ENCODE measurements around the gene LDB2.

The LDB2 gene

GRCh38 chr4:16750882-16751642 is 147.4 kb downstream of the LDB2 start:
- no peak for DNase-seq

GRCh38 chr4:16750216-16750615 is 148.2 kb downstream of the LDB2 start:
- DNase-seq: no peak

- no peak for DNase-seq
These were observed 152.6 kb downstream of the LDB2 start for GRCh38 chr4:16745887-16746286.

- DNase-seq: no peak
These were observed 153.3 kb downstream of the LDB2 start for GRCh38 chr4:16745009-16745635.

DNA sequence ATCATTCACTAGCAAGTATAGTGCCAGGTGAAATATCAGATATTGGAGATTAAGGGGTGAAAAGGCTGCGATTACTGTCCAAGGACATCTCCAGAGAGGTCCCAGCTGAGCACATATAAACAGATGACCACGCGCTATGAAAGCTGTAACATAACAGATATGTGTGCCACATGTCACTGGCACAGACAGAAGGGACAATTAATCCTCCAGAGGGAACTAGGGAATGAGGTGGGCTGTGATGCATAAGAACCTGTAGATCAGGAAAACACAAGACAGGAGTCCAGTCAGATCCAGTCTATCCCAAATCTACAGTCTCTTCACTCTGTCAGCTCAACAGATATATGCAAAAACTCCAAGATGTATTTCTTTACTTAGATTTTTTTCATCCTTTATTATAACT is 157.2 kb downstream of the LDB2 start:
- no peak for DNase-seq

DNA sequence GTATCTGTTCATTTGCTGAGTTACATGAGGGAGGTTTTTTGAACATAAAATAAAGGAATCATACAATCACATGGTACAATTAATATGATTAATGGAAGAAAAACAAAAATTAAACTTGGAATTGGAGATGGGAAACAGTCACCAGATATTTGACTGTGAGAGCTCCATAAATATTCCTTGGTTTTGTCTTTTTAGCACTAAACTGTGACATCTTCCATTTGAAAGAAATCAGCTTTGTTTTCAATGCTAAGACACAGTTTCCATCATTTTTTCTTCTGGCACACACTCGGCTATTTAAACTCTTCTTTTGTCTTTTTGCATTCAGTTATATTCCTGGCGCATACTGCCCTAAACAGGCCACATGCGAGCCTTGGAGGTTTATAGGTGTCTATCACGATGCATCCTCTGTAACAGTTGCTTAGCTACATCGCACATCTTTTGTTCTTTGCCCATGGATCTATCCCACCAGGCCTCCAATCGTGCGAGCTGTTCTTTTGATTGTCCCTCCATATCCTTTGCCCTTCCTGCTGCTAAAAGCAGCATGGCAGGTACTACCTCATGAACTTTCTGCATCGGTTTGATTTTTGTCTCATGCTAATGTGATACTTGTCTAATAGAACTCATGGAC is 158.3 kb downstream of the LDB2 start:
- no peak for DNase-seq

GRCh38 chr4:16738558-16738957 is 159.9 kb downstream of the LDB2 start:
- no peak for DNase-seq

DNA sequence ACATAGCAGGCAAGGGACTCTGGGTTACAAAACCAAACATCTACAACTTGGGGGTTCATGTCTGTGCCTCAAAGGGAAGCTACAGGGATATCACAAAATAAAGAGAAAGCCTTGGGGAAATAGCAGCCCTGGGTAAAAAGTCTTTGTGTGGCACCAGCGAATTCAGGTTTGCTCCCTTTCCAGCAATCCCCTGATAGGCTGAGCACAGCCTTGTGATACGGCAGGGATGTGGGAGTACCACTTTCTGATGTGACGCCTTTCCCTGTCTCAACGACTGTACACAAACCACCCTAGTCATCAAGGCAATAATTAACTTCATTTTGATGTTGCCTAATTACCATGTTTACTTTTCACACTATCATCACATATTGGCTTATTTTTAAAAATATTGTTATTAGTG is 164.9 kb downstream of the LDB2 start:
- DNase-seq: no peak

DNA sequence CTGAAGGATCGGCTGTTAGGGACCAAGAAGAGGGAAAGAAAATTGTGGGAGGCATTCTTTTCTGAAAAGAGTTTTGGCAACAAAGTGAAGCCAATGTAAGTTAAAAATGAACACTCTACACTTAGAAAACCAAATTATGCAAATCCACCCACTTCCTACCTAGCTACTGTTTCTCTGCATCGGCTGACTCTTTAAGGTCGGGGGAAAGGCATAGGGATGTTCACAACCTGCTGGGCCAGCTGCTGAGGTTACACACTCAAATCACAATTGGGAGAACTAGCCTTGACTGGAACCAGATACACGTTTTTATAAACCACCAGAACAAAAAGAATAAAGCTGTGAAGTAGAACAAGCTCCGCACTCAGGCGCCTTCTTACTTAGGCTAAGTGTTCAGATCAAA is 165.7 kb downstream of the LDB2 start:
- DNase-seq: no peak

DNA sequence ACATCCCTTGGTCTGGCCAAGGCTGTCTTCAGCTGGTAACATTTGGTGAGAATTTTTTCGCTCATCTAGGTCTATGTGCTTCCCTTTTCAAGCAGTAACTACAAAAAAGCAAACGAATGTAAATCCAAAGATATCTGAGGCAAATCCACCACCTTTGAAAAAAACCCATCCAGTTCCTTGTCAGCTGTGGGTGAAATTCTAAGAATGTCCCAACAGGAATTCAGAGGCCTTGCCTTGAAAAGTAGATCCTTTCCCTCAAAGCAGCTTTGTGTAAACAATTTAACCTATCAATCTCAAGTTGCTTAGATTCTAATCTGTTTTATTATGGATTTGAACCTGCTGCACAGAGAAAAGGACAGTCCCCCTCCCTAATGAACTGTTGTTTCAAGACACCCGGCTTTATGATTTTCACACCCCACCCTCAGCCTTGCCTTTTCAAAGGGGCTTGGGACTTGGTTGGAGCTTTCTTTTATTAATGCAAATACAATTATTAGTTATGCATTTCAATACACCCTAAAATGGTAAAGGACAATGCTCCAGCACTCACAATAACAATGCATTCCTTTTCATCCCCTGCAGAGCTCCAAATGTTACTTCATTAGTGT is 166.6 kb downstream of the LDB2 start:
- DNase-seq: no peak

GRCh38 chr4:16730522-16731205 is 167.8 kb downstream of the LDB2 start:
- DNase-seq: no peak

GRCh38 chr4:16729336-16729735 is 169.1 kb downstream of the LDB2 start:
- no peak for DNase-seq

- DNase-seq: no peak
These were observed 169.6 kb downstream of the LDB2 start for GRCh38 chr4:16728849-16729248.

DNA sequence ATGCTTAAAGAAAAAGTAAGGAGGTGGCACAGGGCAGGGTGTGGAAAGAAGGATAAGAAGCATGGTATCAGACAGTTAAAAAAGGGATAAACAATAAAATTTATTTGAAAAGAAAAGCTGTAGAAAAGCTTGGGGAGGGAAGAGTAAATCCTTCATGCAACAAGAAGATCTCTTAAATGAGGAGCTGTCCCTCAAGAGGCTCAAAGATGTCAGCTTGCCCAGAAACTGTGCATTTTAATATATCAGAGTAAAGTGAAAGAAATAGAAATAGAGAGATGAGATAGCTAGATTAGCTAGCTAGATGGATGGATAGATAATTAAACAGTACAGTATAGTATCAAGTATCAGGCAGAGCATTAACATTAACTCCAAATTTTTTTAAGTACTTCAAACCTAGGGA is 170.3 kb downstream of the LDB2 start:
- DNase-seq: no peak

DNA sequence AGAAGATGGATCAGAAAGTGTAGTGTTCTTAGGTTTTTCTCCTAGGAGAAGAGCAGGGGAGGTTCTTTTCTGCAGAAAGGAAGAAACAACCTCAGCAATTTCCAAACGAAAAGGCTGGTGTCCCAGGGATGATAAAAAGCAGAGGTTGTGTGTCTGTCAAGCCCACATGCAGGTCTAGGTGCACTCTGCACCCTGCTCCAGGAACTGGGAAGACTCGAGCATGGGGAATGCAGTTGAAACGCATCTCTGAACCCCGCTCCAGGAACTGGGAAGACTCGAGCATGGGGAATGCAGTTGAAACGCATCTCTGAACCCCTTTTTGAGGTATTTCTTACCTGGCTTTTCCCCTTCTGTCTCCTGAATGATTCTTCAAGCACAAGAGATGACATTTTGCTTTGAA is 171.2 kb downstream of the LDB2 start:
- no peak for DNase-seq

DNA sequence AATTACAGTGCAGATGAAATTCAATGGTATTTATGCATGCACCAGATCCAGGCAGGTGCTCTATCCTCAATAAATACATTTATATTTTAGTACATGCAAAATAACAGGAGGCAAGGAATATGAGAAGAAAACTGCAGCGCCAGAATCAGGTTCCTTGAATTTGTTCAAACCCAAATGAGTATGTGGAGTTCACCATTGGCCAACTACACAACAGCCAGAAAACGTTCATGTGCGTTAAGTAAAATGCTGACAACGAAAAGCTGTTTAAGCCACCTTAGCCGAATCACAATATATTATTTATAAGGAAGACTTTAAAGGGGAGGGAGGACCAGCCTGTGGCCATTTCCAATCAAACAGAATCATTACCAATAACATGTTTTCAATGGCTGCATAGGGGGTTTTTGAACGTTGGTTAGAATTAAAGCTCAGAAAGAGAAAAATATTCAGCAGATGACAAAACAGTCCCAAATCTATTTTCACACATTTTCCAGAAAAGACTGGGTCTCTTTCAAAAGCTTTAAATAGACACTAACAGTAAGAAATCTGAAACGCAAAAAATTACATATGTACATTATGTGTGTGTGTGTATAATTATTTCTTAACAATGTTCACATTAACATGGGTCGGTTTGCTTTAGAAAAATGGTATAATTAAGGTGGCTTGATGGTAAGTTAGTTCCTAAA is 171.9 kb downstream of the LDB2 start:
- DNase-seq: no peak

- DNase-seq: no peak
These were observed 173.2 kb downstream of the LDB2 start for GRCh38 chr4:16725252-16725651.

GRCh38 chr4:16722416-16722815 is 176.0 kb downstream of the LDB2 start:
- no peak for DNase-seq

DNA sequence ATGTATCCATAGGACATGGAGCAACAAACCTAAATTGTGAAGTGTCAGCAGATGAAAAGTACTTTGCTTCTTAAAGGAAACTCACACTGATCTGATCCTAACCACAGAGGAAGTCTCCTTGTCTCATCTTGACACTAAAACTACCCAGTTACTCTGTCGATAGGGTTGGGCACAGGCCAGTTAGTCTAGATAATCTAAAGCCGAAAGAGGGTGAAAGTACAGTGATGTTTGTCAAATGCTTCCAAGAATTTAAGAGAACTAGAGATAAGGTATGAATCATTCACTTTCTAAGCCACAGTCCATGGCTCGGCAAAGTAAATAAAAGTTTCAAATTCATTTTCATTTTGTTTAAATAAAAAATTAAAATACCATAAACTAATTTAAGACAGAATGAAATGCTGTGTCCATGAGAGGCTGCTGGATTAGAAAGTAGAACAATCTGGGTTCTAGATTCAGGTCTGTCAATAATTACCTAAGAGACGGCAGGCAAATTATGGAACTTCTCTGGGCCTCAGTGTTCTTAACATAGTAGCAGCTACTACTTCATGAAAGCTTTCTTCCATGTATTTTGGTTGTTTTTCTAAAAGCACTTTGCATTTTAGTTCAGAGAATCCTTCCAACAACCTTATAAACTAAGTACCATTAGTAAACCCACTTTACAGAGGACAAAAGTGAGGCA is 176.7 kb downstream of the LDB2 start:
- no peak for DNase-seq

DNA sequence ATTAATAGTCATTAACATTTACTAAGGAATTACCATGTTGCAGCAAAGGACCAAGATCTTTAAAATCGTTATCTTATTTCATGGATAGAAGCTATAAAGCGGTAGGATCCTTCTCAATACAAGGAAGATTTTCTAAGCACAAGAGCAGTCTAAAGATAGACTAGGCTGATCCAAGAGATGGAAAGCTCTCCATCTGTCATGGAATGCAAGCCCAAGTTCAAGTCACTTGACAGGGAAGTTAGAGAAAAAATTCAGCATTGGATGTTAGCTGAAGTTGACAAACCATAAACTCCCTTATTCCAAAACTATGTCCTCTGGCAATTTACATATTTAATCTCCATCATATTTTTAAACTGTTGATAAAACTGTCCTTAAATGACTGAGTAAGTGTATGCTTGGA is 177.7 kb downstream of the LDB2 start:
- no peak for DNase-seq

DNA sequence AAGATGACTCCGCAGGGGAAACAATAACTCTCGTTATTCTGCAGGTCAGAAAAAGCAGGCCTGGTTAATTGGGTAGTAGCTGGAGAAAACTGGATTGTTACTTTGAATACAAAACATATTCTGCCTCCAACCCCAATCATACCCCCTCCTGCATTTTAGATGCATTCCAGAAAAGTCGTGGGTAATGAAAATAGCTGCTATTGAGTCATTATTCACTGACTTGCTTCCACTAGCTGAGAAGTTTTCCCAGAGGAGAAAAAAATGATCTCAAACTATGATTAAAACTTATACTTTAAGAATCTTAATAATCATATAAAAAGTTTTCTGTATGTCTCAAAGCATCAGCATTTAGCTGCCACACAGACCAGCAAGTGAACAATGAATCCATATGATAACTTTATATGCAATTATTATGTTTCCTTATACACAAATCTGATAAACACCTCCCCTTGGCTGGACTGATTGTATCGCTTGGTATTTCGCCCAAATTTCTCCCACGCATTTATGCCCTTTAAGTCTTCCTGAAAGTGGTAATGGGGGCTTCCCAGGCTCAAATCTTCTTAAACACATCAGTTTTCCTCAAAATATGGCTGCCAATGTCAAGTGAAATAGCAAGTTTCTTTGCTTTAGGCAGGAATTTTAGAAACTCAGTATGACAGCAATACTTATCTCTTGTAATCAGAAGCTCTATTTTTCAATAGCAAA is 181.0 kb downstream of the LDB2 start:
- DNase-seq: no peak

GRCh38 chr4:16715482-16715881 is 183.0 kb downstream of the LDB2 start:
- no peak for DNase-seq

Measured in NCI-H1092 treated with DMSO at 0.1 percent for 48 hours (cell line).